Activated CD8-positive, alpha-beta T cell treated with anti-CD3 and anti-CD28 coated beads, Interleukin-2, amount 10 ng/mL, durations not matched to agents 7 days and 5 days (primary cell): ENCODE measurements around the gene SUSD3. TPM values are rescaled to one million over a fixed set of nuclear protein-coding genes. Genes with fewer than 3 reads are reported as not detected.
A peak's percentile ranks its signal among the peaks of the same experiment; 100 is the strongest.

ENCODE experiments used
- ATAC-seq: fragments of 150-1000 bp; cut with Tn5 transposase; one replicate; pipeline ENCODE4 v1.10.0; 2021; ENCODE audit warnings: moderate library complexity
- CTCF ChIA-PET: fragments of 350-600 bp; sonication (Branson Sonifier 250); formaldehyde crosslinking; loops from one replicate; lab custom pipeline; 2021; ENCODE audit warnings: antibody characterized with exemption; lab: Charles Lee
- POLR2A ChIA-PET: fragments of 350-600 bp; sonication (Branson Sonifier 250); formaldehyde crosslinking; loops from one replicate; lab custom pipeline; 2021; ENCODE audit warnings: antibody characterized with exemption; lab: Charles Lee
- DNase-seq: peaks from one replicate; pipeline ENCODE4 v3.0.0-alpha.2; 2020
- H3K27ac Mint-ChIP-seq: one replicate; pipeline ENCODE4 v1.8.0; 2021; ENCODE audit warnings: mild to moderate bottlenecking, mixed read lengths
- H3K27me3 Mint-ChIP-seq: one replicate; pipeline ENCODE4 v1.8.0; 2021; ENCODE audit warnings: low read depth, mixed read lengths
- H3K36me3 Mint-ChIP-seq: one replicate; pipeline ENCODE4 v1.8.0; 2021; ENCODE audit warnings: low read depth, mixed read lengths
- H3K4me1 Mint-ChIP-seq: one replicate; pipeline ENCODE4 v1.8.0; 2021; ENCODE audit warnings: low read depth, mixed read lengths
- H3K4me3 Mint-ChIP-seq: one replicate; pipeline ENCODE4 v1.8.0; 2021; ENCODE audit warnings: mild to moderate bottlenecking, mixed read lengths
- H3K9me3 Mint-ChIP-seq: one replicate; pipeline ENCODE4 v1.8.0; 2022; ENCODE audit warnings: mixed read lengths; ENCODE audit not compliant: insufficient read depth
- total RNA-seq, 2 experiments: library from RNA; stranded (reverse); gene quantifications; one replicate each; pipeline ENCODE4 v1.2.3, GENCODE V29; 2021

Gene SUSD3
- total RNA-seq, 2 experiments from 2014 or later, result 57.9 to 59.6 TPM

DNA sequence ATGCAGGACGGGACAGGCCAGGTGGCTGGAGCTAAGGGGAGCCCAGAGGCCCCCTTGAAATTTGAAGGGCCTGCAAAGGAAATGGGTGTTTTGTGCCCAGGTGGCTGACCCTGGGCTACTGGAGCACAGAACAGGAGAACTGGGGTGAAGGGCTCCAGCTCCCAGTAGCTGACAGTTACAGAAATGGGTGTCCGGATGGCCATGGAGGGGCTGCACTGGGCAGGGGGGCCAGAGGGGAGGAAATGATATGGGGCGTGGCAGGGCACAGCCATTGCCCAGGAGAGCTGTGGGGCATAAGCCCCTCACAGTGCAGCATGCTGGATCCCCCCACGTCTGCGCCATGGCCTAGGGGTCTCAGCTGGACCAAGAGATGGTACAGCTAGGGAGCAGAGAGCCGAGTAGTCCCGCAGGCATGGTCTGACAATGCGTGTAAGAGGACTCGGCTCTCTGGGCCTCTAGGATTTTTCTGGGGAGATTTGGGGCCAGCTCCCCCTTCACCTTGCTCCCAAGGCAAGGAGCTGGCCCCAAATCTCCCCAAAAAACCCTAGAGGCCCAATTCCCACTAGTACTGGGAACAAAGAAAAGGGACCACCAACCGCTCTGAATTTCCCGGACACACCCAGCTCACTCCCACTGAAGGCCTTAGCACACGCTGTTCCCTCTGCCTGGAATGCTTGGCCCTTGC, 29.6 kb downstream of the SUSD3 start:
- POLR2A ChIA-PET, result interaction anchor here (1.3 to 1.5 kb wide), 2 partner anchors 22 to 60 kb away, joined by 3 to 5 read pairs; no protein-coding TSS in a partner anchor
- Mint-ChIP-seq H3K4me1 (peaks cover 51% of the 10 kb centered on the region), H3K27me3 (no peaks in the 10 kb centered on the region), H3K27ac (peak overlapping the region; percentile 44), H3K9me3 (peaks cover 6% of the 10 kb centered on the region), H3K36me3 (peaks cover 65% of the 10 kb centered on the region), H3K4me3 (no peak overlapping the region)
- no peak for DNase-seq
- CTCF ChIA-PET, result interaction anchor here (1.5 kb wide), 1 partner anchor 21 kb away, joined by 8 read pairs; no protein-coding TSS in a partner anchor
- no peak for ATAC-seq

- Mint-ChIP-seq H3K4me1 (peaks cover 51% of the 10 kb centered on the region), H3K27ac (peak overlapping the region; percentile 44), H3K27me3 (no peaks in the 10 kb centered on the region), H3K4me3 (no peak overlapping the region), H3K36me3 (peaks cover 62% of the 10 kb centered on the region), H3K9me3 (peaks cover 6% of the 10 kb centered on the region)
- ATAC-seq, result no peak
- no peak for DNase-seq
- ChIA-PET POLR2A (interaction anchor here (1.3 to 1.5 kb wide), 2 partner anchors 23 to 61 kb away, joined by 3 to 5 read pairs; no protein-coding TSS in a partner anchor), CTCF (interaction anchor here (1.5 kb wide), 1 partner anchor 20 kb away, joined by 8 read pairs; no protein-coding TSS in a partner anchor)
Measured at GRCh38 chr9:93088656-93089015, 30.1 kb downstream of the SUSD3 start.

GRCh38 chr9:93089024-93089423, 30.5 kb downstream of the SUSD3 start:
- H3K4me3 Mint-ChIP-seq, result no peak overlapping the region
- POLR2A ChIA-PET, result interaction anchor here (0.9 kb wide), 1 partner anchor 25 kb away, joined by 4 read pairs; no protein-coding TSS in a partner anchor
- no peaks in the 10 kb centered on the region for H3K27me3 Mint-ChIP-seq
- H3K36me3 Mint-ChIP-seq, result peaks cover 60% of the 10 kb centered on the region
- H3K9me3 Mint-ChIP-seq, result peaks cover 6% of the 10 kb centered on the region
- H3K27ac Mint-ChIP-seq, result peak overlapping the region; percentile 44
- no peak for DNase-seq
- H3K4me1 Mint-ChIP-seq, result peaks cover 51% of the 10 kb centered on the region
- CTCF ChIA-PET, result no interaction called here
- no peak for ATAC-seq

DNA sequence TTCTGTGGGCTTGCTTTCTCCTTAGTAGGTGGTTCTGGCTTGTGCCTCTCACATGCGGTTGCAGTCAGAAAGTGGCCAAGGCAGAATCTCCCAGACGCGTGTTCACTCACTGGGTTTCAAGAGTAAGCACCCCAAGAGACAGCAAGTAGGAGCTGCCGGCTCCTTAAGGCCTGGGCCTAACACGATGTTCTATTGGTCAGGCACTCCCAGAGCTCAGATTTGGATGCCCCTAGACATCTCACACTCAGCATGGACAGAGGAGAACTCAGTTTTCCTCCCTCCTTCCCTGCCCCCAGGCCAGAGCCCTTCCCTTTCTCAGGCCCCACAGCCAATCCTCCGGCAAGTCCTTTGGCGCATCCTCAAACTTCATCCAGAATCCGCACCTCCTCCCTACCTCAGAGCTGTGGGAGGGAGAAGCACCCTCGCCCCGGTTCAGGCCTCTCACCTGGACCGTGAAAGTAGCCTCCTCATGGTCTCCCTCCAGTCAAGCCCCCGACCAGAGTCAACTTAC, 31.0 kb downstream of the SUSD3 start:
- H3K36me3 Mint-ChIP-seq, result peaks cover 54% of the 10 kb centered on the region
- no peak overlapping the region for H3K27ac Mint-ChIP-seq
- ATAC-seq, result no peak
- H3K9me3 Mint-ChIP-seq, result peaks cover 6% of the 10 kb centered on the region
- H3K27me3 Mint-ChIP-seq, result no peaks in the 10 kb centered on the region
- ChIA-PET POLR2A (interaction anchor here (0.9 kb wide), 1 partner anchor 25 kb away, joined by 4 read pairs; no protein-coding TSS in a partner anchor), CTCF (no interaction called here)
- H3K4me3 Mint-ChIP-seq, result no peak overlapping the region
- no peak for DNase-seq
- H3K4me1 Mint-ChIP-seq, result peaks cover 53% of the 10 kb centered on the region

- Mint-ChIP-seq H3K27ac (peak overlapping the region; percentile 31), H3K27me3 (no peaks in the 10 kb centered on the region), H3K9me3 (peaks cover 6% of the 10 kb centered on the region), H3K4me3 (no peak overlapping the region), H3K4me1 (peaks cover 59% of the 10 kb centered on the region), H3K36me3 (peaks cover 49% of the 10 kb centered on the region)
- ChIA-PET CTCF (no interaction called here), POLR2A (no interaction called here)
- no peak for ATAC-seq
- DNase-seq, result no peak
Measured at GRCh38 chr9:93090091-93090655, 31.7 kb downstream of the SUSD3 start.

GRCh38 chr9:93091056-93091452, 32.6 kb downstream of the SUSD3 start:
- Mint-ChIP-seq H3K9me3 (peaks cover 6% of the 10 kb centered on the region), H3K36me3 (peaks cover 41% of the 10 kb centered on the region), H3K27ac (peak overlapping the region; percentile 60), H3K4me1 (peaks cover 54% of the 10 kb centered on the region), H3K4me3 (no peak overlapping the region), H3K27me3 (no peaks in the 10 kb centered on the region)
- ChIA-PET CTCF (interaction anchor here (1.2 to 2.1 kb wide), 3 partner anchors 14 to 134 kb away, joined by 3 to 7 read pairs (median 4); no protein-coding TSS in a partner anchor), POLR2A (interaction anchor here (1.0 kb wide), 1 partner anchor 26 kb away, joined by 4 read pairs; no protein-coding TSS in a partner anchor)
- no peak for DNase-seq
- ATAC-seq, result no peak

DNA sequence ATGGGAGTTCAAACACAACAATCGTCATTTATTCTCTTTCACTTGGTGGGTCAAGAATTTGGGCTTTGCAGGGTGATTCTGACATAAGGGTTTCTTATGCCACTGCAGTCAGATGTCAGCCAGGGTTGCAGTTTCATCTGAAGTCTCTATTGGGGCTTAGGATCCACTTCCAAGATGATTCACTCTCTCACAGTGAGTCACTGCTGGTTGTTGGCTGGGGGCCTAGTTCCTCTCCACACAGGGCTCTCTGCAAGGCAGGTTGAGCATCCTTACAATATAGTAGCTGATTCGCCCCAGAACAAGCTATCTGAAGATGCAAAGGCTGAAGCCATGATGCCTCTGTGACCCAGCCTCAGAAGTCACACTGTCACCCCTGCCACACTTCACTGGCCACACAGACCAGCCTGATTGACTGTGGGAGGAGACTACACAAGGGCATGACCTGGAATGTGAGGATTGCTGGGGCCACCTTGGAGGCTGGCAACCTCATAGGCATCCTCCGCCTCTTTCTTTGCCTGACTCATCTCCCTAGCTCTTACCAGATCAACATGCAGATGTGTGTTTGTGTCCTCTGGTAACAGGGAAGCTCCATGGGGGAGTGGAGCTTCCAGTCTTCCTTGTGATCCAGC, 33.1 kb downstream of the SUSD3 start:
- peak; percentile 42 for DNase-seq
- Mint-ChIP-seq H3K9me3 (peaks cover 6% of the 10 kb centered on the region), H3K4me1 (peaks cover 52% of the 10 kb centered on the region), H3K4me3 (no peak overlapping the region), H3K27me3 (no peaks in the 10 kb centered on the region), H3K27ac (peak overlapping the region; percentile 98), H3K36me3 (peaks cover 36% of the 10 kb centered on the region)
- ATAC-seq, result no peak
- CTCF ChIA-PET, result interaction anchor here (1.2 to 2.1 kb wide), 4 partner anchors 14 to 135 kb away, joined by 3 to 7 read pairs (median 4); no protein-coding TSS in a partner anchor
- POLR2A ChIA-PET, result interaction anchor here (1.0 kb wide), 1 partner anchor 27 kb away, joined by 4 read pairs; no protein-coding TSS in a partner anchor

- no peaks in the 10 kb centered on the region for H3K27me3 Mint-ChIP-seq
- ChIA-PET POLR2A (interaction anchor here (0.6 kb wide), 1 partner anchor 28 kb away, joined by 4 read pairs; no protein-coding TSS in a partner anchor), CTCF (interaction anchor here (1.2 to 2.1 kb wide), 5 partner anchors 13 to 136 kb away, joined by 3 to 7 read pairs (median 4); no protein-coding TSS in a partner anchor)
- H3K9me3 Mint-ChIP-seq, result peaks cover 6% of the 10 kb centered on the region
- H3K36me3 Mint-ChIP-seq, result peaks cover 35% of the 10 kb centered on the region
- DNase-seq (no peak), ATAC-seq (no peak)
- no peak overlapping the region for H3K4me3 Mint-ChIP-seq
- H3K4me1 Mint-ChIP-seq, result peaks cover 54% of the 10 kb centered on the region
- H3K27ac Mint-ChIP-seq, result peak overlapping the region; percentile 98
Measured at GRCh38 chr9:93092251-93092991, 33.9 kb downstream of the SUSD3 start.

- POLR2A ChIA-PET, result interaction anchor here (0.6 kb wide), 1 partner anchor 26 kb away, joined by 3 read pairs; no protein-coding TSS in a partner anchor
- ATAC-seq, result no peak
Measured at GRCh38 chr9:93093127-93093876, 34.8 kb downstream of the SUSD3 start.

More at GRCh38 chr9:93093127-93093876, 34.8 kb downstream of the SUSD3 start:
- no peak for DNase-seq
- Mint-ChIP-seq H3K27me3 (no peaks in the 10 kb centered on the region), H3K36me3 (peaks cover 34% of the 10 kb centered on the region), H3K9me3 (peaks cover 6% of the 10 kb centered on the region), H3K4me1 (peaks cover 63% of the 10 kb centered on the region), H3K4me3 (peak overlapping the region; percentile 74), H3K27ac (peak overlapping the region; percentile 98)
- CTCF ChIA-PET, result interaction anchor here (1.2 kb wide), 1 partner anchor 29 kb away, joined by 3 read pairs; no protein-coding TSS in a partner anchor
